Ishikawa (cell line): ENCODE measurements around the gene UBE2E3.

ENCODE experiments used
- EP300 ChIP-seq: IDR thresholded peaks from 2 replicates; pipeline ENCODE4 v1.6.1; 2012; ENCODE audit warnings: borderline replicate concordance
- FOXM1 ChIP-seq: IDR thresholded peaks from 2 replicates; pipeline ENCODE4 v1.6.1; 2012; ENCODE audit warnings: low read depth, borderline replicate concordance
- REST ChIP-seq: IDR thresholded peaks from 2 replicates; pipeline ENCODE4 v1.6.1; 2012; ENCODE audit warnings: low read depth, mild to moderate bottlenecking
- TAF1 ChIP-seq: IDR thresholded peaks from 2 replicates; pipeline ENCODE4 v1.6.1; 2012; ENCODE audit warnings: low read depth, mild to moderate bottlenecking

DNA sequence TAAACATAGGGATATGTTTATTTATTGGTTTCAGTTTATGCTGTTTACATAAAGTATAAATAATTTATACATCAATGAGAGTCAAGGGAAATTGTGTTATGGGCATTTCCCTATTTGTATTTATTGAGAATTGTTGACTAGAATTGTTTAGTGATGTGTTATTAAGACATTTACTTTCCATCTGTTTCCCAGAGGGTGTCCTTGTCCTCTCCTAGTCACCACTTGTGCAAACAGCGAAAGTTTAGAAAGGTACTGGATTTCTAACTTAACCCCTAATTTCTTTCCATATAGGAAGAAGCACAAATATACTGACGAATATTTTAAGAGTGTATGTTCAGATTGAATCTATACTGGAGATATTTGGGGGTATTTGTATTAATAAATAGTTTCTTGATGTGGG lies 6.7 kb downstream of the UBE2E3 start:
- TF ChIP-seq REST: no peak
- no peak for TF ChIP-seq FOXM1
- no peak for TF ChIP-seq TAF1
- no peak for TF ChIP-seq EP300
